NCI-H226 (cell line): Measurements from ENCODE around the gene NWD2.

Experiments used
- DNase-seq: peaks from one replicate; pipeline ENCODE4 v3.0.0-alpha.2; 2015

Gene NWD2

GRCh38 chr4:37441231-37442061 is 196.9 kb downstream of the NWD2 start:
- peak; percentile 33 for DNase-seq

- DNase-seq = no peak
Measured at GRCh38 chr4:37442062-37442323, 197.4 kb downstream of the NWD2 start.

DNA sequence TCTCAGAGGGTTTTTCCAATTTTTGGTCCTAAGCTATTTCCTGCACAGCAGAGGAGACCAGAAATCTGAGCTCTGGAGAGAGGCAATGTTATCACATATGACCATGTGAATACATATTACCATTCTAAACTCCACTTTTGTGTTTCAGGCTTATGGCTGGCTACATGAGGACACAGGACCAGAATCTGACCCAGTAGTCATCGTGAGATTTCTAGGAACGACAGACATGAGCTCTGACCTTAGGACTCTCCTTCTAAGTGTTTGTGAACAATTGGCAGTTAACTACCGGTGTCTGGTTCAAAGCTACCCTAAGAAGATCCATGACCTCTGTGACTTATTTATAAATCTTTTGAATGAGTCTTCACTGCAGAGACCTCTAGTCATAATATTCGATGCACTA is 198.6 kb downstream of the NWD2 start:
- no peak for DNase-seq

DNA sequence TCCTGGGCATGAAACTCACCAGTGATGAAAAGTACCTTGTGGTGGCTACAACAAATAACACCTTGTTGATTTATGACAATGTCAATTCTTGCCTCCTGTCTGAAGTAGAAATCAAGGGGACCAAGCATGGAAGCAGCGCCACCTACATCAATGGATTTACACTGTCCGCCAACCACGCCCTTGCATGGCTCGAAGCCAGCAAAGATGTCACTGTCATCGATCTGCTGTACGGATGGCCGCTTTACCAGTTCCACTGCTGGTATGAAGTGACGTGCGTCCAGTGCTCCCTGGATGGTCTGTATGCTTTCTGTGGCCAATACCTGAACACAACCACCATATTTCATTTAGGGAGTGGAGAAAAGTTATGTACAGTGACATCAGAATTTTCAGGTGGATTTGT is 200.5 kb downstream of the NWD2 start:
- no peak for DNase-seq

DNA sequence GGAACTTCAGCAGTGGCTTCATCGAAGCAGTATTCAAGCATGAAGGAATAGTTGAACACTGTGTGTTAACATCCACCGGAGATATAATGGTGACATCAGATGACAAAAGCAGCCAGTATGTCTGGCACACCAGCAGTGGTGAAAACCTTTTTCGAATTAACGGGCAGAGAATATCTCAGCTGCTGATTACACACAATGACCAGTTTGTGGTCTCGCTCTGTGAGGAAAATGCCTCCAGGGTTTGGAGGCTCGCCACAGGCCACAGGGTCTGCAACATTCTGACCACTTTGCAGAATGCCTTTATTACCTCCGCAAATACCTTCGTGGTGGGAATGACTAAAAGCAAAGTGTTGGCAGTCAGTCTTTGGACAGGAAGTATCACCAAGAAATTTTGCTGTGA is 201.5 kb downstream of the NWD2 start:
- no peak for DNase-seq

DNA sequence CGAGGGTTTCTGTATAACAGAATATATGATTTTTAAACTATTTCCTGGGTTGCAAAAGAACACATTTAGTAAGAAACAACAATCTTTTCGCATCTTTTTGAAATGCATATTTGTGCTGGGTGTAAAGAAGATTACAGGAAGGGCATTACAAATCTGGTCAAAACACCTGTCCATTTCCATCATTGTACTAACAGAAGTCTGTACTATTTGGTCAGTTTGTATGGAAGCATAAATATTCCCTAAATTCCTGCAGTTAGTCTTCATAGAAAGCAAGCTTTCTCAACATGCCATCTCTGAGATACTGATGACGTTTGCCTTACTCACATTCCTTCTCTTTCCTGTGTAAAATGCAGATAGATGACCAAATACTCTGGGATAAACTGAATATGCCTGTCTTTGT is 203.3 kb downstream of the NWD2 start:
- DNase-seq = peak; percentile 6

DNA sequence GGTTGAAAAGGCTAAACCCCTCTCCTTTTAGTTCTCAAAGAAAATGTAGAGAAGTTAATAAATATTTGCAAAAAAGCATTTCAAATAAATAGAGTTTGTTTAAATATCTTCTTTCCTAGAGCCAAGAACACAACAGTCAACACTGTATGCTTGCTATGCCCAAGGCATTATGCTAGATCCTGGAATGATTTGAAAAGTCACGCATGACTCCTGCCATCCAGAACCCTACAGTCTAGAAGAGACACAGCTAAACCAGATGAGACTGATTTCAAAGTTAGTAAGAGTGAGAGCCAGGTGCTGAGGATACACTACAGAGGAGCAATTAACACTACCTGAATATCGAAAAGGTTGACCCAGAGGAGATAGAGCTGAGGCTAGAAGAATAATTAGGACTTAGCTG is 205.8 kb downstream of the NWD2 start:
- DNase-seq = no peak

- no peak for DNase-seq
Measured at GRCh38 chr4:37450911-37451310, 206.4 kb downstream of the NWD2 start.

- no peak for DNase-seq
Measured at GRCh38 chr4:37451656-37452055, 207.1 kb downstream of the NWD2 start.

DNA sequence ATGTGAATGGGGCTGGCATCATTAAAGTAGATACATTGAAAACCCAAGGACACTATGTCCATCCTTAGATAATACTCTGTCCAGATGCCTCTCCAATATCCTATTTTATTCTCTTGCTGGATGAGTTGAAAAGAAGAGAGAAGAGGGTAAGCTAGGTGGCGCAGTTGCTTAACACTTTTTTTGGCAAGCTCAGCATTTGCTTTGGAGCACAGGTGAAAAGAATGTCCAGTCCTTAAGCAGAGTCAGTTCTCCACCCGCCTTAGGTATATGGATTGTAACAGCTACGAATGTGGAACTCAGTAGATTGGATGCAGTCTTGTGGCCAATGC is 208.4 kb downstream of the NWD2 start:
- DNase-seq = peak; percentile 60

DNA sequence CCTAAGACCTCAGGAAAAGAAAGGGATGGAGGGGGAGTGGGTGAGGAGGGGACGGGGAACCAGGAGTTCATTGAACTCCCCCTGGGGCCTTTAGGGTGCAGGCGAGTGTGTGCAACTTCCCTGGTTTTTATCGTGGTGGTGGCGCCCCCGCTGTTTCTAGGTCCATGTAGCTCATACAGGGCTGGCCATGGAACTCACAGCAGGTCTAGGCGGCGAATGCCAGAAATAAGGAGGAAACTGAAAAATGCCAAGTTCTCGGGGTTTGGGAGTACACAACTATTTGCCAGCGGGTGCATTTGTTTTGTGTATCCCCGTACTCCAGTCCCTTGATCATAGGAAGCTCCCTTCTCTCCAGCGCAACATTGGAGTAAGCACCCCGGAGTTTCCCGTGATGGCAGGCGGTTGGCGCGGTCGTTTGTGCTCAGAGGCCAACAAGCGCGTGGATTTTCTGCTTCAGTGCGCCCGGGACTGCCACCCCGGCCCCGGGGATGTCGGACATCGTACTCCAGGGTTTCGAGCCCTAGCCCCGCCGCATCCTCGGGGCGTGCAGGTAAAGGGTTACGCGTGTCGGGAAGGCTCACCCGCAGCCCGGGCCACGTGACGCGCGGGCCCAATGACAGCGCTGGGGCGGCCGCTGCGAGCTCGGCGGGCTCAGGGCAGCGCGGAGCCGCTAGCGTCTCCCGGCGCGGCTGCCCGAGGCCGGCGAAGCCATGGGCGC is 208.9 kb downstream of the NWD2 start:
- peak; percentile 51 for DNase-seq

- DNase-seq = no peak
Measured at GRCh38 chr4:37453999-37454800, 209.7 kb downstream of the NWD2 start.

DNA sequence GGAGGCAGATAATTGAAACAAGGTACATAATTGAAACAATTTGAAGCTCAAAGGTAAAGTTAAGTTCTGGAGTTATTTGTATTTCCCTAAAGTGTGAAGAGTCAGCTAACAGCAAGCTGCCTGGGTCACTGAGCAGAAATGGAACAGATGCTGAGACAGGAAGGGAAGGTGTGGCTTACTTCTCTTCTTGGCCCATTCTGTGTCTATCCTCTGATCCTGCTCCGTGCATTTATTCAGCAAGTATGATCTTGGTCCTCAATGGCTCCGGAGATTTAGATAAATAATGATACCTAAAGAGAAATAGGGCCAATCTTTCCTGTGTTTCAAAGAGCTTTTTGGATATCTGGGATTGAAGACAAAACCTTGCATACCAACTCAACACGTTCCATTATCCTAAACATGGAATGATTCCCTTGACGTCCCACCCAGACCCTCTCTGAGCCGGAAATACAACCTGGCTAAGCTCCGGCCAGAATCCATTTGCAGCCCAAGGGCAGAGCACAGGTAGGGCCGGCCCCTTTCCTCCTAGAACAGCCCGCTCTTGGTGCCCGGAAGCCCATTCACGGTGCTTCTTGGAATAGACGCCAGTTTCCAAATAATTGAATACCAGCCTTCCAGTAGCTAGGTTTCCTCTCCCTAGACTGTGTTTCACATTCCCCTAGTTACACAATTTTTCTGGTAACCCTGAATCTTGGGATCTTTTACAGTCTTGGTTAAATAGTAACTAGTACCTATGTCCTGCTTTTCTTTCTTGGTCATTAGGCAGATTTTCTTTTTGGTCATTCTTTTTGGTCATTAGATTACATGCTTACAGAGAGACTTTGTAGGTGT is 211.0 kb downstream of the NWD2 start:
- DNase-seq = no peak

- DNase-seq = no peak
Measured at GRCh38 chr4:37461801-37462200, 217.3 kb downstream of the NWD2 start.

DNA sequence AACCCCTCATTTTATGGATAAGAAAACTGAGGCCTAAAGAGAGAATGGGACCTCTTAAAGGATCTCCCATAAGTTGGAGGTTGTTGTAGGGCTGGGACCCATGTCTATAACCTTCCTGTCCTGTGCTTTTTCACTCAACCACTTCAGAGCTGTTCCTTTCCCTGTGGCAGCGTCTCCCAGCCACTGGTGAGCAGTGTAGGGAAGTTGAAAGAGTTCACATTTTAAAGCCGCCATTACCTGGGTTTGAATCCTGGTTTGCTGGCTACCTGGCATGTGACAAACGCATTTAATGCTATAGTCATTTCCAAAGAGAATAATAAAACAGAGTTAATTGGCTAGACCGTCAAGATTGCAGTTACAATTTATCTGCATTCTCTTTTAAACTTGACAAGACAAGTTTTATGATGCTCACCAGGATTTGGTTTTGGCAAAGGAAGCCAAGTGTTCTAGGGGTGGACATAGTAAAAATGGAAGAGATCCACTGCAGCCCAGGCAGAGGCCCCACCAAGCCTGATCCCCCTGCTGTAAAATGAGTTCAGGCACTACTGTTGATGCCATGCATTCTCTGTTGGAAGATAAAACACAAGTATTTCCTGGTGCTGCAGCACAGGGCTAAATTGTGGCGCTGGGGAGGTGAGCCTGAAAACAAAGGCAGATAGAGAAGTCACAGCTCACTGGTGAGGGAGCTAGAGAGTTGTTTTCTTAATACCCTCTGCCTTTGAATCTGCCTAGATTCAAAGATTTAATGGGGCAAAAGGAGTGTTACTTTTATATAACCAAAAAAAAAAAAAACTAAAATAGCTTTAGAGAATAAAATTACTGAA is 218.7 kb downstream of the NWD2 start:
- DNase-seq = no peak

DNA sequence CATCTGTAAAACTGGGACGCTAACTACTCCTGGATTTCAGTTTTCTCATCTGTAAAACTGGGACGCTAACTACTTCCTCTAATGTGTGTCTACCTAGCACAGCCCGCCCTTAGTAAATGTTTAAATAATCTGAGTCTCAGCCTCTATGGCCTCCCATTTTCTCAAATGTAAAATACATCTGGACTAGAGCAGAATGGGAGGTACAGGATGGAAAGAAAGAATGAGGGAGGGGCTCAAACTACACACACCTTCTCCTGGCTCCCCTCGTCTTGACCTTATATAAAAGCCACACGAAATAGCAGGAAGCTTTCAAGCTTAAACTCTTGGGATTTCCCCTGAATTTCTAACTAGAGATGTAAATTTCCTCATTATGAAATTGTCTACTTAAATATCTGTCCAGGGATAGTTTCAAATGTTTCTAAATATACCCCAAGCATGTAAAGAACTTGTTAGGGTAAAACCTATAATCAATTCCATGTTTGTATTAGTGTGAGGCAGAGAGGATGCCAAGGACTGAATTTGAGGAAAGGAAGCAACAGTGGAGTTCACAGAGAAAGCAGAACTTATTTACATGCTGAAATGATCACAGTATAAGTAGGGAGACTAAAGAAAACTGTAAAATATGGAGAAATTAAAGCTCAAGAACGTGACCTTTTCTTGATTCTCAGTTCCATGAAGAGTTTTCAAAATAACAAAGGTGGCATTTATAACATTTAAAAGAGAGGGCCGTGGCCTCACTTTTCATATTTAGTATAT is 220.0 kb downstream of the NWD2 start:
- no peak for DNase-seq

DNA sequence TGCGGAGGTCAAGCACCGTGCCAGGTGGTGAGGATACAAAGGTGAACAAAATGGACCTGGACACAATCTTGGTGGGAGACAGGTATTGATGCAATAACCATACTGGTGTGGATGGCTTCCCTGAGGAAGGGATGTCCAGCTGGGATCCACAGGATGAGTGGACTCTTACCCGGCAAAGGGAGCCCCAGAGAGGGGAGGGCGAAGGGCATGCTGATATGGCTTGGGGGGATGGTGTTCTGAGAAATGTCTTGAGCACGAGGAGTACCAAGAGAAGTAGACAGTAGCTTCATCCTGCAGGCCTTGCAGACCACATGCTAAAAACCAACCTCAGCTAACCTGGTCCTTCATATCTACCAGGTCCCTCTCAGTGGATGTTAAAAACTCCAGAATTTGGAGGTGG is 220.8 kb downstream of the NWD2 start:
- no peak for DNase-seq

DNA sequence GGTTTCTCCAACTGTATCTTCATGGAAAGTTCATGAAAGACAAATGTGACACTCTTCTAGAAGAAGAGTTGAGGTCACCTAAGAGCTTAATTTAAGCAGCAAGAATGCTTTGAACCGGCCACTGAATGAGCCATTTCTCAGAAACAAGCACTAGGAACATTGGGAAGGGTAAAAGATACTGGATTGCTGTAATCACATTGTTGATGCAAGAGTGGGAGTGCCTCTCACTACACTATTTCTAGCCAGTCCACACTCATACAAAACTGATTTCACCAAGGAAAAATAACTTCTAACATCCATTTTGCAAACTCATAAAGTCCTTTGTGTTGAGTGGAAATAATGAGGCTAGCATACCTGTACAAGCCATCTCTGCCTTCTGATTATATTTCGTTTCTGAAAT is 221.3 kb downstream of the NWD2 start:
- no peak for DNase-seq

DNA sequence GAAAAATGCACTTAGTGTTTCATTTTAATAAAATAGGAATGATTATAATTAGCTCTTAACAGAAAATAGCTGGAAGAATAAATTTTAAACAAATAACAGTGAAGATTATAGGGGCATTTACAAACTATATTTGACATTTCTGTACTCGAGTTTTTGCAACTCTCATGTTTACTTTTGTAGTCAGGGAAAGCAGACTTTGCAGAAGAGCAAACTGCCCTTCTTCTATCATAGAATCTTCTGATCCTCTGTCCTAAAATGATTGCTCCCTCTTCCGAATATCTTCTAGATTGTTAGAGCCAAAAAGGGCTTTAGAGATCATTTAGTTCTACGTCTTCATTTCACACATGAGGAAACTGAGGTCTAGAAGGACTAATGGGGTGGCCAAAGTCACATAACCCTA is 222.7 kb downstream of the NWD2 start:
- DNase-seq = no peak

GRCh38 chr4:37467824-37468223 is 223.3 kb downstream of the NWD2 start:
- no peak for DNase-seq

- no peak for DNase-seq
Measured at GRCh38 chr4:37469286-37469685, 224.7 kb downstream of the NWD2 start.

DNA sequence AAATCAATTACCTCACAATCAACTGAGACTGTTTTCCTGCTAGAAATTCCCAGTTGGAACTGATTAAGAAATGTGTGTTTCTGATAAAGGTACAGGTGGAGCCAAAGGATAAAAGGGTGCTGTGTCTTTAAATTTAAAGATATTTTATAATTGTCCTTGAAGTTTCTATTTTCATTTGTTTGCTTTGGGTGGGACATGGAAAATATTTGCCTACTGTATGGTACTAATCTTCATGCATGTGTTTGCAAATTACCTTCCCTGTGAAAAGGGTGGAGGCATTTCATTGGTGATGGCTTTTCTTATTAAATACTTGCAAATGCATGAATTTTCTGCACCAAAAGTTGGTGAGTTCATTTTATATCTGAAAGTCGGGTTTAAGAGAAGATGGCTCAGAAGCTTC is 225.7 kb downstream of the NWD2 start:
- DNase-seq = no peak
